GM21723 (cell line): ENCODE data around the gene MDH1.

ENCODE experiments used
- ATAC-seq: cut with Tn5 transposase; IDR thresholded peaks from one replicate; pipeline ENCODE4 v1.9.1; 2021; ENCODE audit warnings: mild to moderate bottlenecking, moderate library complexity; ENCODE audit not compliant: unreplicated experiment

Gene MDH1

DNA sequence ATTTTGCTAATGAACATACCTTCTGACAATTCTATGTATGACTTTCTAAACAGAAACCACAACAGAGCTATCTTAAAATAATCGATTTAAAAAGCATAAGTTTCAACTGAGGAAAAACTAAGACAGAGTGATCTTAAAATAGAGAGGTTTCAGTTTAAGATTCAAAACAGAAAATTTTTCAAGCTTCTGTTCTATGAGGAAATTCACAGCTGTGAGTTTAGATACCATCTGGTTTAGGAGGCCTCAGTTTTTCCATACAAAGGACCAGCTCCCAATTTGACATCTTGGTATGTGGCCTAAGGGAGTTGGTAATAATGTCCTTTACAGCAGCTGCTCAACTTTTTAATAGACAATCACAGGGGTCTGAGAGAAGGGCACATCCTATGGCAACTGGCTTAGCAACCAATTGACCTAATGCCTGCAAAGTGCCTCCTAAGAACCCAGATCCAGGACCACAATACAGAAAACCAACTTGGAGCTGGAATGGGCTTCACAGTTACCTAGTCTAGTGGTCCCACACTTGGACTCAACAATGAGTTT is 39.7 kb downstream of the MDH1 start:
- no peak for ATAC-seq

DNA sequence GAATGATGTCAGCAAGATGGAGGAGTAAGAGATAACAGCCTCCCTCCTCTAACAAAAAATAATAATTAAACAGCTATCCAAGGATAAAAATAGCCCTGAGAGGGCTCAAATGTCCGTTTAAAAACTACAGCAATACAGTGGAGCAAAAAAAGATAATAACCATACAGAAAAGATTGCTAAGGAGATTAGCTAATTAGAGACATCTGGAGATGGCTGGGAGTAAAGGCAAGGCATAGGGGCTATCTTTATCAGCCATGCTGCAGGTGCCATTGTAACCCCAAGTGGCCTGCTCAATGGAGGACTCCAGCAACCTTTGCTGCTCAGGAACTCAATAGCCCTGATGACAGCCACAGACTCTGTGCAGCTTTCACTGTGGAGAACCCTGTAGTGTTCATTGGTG is 42.7 kb downstream of the MDH1 start:
- no peak for ATAC-seq

DNA sequence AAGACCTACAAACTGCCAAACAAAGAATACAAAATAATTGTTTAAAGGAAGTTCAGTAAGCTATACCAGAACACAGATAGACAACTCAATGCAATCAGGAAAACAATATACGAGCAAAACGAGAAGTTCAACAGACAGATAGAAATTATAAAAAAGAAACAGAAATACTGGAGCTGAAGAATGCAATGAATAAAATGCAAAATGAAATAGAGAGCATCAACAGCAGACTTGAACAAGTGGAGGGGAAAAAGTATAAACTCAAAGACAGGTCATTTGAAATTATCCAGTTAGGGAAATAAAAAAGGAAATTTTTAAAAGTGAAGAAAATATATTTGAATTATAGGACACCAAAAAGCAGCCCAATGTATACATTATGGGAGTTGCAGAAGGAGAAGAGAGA is 43.6 kb downstream of the MDH1 start:
- no peak for ATAC-seq

DNA sequence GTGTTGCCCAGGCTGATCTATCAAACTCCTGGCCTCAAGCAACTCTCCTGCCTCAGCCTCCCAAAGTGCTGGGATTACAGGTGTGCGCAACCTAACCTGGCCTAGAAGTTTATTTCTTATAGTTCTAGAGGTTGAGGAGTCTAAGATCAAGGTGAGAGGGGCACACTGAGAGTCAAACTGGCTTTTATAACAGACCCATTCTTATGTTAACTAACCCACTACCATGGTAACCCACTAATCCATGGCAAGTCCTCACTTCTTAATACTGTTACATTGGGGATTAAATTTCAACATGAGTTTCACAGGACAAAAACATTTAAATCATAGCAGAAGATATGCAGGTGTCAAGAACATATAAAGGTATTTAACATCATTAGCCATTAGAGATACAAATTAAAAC is 50.6 kb downstream of the MDH1 start:
- ATAC-seq: no peak

DNA sequence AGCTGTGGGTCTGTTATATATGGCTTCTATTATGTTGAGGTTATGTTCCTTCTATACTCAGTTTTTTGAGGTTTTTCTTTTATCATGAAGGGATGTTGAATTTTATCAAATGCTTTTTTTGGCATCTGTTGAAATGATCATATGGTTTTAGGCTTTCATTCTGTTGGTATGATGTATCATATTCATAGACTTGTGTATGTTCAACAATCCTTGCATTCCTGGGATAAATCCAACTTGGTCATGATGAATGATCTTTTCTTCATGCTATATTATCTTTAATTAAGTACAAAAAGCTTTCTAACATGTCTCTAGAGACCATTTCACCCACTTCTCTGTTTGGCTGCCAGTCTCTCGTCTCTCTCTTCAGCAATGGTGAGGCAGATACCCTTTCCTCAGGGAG is 54.2 kb downstream of the MDH1 start:
- ATAC-seq: no peak

DNA sequence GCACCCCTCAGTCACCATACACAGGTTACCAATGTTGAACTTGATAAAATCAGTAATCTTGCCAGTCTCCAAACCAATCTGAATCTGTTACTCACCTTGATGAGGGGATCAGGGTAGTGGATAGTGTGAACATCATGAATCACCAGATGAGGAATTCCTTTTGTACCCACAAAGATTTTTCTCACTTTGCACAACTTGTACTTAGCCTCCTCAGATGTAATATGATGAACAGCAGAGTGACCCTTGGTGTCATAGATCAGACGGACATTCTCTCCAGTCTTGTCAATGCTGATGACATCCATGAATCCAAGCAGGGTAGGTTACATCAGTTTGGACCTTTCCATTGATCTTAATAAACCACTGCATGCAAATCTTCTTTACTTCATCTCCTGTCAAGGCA is 54.7 kb downstream of the MDH1 start:
- ATAC-seq: no peak

DNA sequence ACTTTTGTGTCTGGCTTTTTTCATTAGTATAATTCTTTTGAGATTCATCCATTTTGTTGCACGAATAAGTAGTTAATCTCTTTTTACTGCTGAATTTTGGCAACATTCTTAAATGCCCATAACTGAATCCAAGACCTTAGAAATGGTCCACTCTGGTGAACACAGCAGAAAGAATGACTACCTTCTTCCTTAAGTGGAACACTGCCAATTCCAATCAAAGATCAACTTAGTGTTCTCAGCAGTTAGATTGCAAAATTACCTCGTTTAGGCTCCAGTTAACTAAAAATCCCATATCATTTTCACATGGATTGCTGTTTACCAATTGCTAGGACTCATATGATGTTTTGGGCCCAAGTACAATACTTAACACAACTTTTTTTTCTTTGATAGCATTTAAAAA is 59.9 kb downstream of the MDH1 start:
- ATAC-seq: no peak

DNA sequence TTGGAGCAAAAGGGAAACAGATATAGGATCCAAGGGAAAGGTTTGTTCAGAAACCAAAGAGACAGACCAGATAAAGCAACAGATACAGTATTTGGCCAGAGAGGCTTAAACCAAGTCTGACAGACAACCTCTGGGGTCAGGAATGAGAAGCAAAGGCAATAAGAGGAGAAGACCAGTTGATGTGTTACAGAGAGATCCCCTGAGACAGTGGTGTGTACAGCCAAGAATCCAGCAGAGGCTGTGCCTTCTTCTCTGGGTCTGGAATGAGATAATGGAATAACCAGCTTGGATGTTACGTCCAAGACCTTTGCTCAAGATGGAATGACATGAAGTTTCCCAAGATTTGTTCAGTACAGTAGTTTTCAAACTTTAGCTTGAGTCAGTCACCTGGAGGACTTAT is 61.1 kb downstream of the MDH1 start:
- ATAC-seq: no peak

DNA sequence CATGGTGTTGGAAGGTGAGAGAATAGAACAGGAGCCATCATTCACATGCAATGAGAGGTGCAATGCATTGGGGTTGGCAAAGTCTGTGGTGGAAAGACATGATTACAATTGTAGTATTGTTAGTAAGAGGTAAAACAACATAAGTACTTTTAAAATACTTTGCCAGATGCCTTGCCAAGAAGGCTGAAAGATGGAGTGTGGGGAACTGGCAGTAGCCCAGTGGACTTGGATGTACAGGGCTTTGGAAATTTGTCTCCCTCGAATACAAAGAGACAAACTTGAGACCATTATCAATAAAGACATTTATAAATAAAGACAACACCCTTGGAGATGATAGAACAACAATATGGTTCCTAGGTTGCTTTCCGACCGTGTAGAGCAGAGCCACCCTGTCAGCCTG is 62.0 kb downstream of the MDH1 start:
- no peak for ATAC-seq

DNA sequence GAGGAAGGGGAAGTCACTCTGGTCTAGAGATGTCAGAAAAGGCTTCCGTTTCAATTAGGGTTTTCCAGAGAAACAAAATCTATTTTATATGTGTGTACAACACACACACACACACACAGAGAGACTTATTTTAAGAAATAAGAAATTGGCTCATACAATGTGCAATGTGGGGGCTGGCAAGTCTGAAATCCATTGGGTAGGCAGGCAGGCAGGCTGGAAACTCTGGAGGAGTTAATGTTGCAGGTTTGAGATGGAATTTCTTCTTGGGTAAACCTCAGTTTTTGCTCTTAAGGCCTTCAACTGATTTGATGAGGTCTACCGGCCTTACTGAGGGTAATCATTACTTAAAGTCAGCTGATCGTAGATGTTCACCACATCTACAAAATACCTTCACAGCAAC is 62.6 kb downstream of the MDH1 start:
- ATAC-seq: no peak

DNA sequence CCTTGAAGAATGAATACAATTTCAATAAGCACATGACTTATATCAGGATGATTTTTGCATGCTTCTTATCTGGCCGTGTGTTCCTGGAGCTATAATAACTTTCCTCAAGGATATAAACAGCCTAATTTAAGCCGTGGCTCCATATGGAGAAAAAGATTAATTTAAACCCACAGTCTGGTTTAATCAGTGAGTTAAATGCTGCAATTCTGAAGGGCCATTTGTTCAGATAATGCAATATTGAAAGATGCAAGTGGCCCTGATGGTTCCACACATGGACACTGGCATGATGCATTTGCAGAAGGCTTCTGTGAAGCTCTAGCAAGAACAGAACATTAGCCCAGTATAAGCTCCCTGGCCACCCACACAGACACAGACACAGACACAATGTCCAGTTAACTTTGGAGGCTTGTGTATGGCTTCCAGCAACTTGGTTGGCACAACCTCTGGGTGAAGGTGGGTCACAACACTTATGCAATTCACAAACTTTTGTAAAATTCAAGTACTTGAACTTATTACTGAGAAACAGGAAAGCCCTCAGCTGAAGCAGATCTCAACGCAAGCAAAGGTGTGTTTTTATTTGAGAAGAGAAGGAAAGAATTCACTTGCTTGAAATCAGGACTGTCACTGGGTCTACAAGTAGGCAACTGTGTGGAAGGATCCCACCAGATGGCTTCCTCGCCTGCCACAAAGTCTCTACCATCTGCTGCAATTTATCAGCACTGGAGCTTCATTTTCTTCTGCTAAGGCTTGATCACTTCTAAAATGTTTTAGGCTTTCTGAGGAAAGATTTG is 63.3 kb downstream of the MDH1 start:
- ATAC-seq: no peak

DNA sequence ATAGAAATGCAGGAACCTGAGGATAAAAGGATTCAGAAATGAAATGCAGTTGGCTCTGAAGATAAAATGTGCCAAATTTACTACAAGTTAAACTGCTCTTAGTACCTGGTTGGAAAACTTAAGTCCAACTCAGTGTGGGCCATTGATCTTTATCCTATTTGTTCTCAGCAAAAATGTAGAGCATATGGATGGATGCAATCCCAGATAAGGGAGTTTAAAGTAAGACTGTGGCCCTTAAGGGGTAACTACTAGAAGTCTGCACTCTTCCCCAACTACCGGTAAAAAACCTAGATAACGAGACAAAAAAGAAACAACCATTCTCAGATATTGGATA is 63.9 kb downstream of the MDH1 start:
- ATAC-seq: no peak

DNA sequence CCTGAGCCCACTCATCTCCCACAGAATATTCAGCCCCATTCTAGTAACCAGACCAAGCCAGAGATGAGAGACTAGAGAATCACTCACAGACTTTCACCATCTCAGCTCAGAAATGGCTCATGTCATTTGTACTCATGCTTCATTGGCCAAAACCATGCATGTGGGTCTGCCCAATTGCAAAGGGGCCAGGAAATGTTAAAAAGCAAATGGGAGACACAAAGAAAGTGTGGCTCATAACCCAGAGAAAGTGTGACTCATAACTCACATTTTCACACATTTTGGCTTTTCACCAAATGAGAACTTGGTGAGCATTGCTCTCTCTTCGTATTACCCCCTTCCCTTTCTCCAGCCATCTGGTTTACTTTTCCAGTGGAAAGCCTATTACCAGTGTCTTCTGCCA is 66.2 kb downstream of the MDH1 start:
- ATAC-seq: no peak
